ENCODE data around the gene TMEM63C. TPM values are rescaled to one million over a fixed set of nuclear protein-coding genes. Genes with fewer than 3 reads are reported as not detected.

TMEM63C gene
- polyA plus RNA-seq (2013) = 0.43 and 0.57 TPM in 2 replicates

DNA sequence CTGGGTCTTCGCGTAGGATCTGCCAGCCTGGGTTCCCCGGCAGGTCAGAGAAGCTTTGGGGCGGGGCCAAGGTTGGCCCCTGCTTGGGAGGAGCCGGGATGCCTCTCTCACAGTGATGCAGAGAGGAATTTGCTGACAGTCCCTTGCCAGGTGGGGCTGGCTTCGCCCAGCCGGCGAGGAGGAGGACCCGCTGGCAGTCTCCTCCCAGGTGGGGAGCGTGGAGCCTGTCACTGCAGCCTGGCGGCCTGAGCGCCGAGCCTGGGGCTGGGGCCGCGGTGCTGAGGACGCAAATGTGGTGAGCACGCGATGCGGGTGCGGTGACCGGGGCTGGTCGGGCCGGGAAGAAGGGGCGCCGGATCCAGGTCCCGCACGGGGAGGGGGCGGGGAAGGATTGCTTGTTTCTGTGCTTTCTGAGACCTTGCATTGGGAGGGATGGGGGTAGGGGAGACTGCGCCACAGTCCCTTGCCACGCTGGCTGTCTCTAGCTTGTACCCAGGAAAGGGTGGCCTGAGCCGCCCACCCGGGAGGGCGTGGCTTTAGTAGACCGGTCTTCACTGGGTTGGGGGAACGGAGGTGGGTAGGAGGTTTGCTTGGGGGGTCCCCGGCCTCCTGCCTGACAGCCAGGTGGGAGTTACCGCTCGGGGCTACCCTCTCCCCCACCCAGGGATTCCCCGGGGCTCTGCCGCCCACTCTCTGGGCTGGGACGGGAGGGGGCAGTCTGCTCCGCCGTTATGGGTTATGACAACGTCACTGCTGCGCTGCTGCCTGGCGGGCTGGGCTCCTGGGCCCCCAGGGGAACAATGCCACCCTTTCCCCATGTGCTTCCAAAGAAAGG, at the start of gene TMEM63C:
Gene TMEM63C (plus strand): TSS at position 196 of the 835 bp plus-strand sequence. CDS start 37,016 bp downstream, outside the sequence.
- H4K8ac ChIP-seq (ENCODE audit: low read depth, low read length) = no peak within 1 kb of the TSS
- H3K4ac ChIP-seq (ENCODE audit: low read depth, low read length) = no peak within 1 kb of the TSS
- no peak within 1 kb of the TSS for H3K23ac ChIP-seq (ENCODE audit: low read length)
- H3K4me2 ChIP-seq (ENCODE audit: low read length) = peak within 1 kb of the TSS; percentile 86
- H3K27me3 ChIP-seq (ENCODE audit: insufficient read depth, low read length) = no peaks in the 10 kb centered on the region
- no peak within 1 kb of the TSS for H2AK5ac ChIP-seq (ENCODE audit: low read length)
- no peaks in the 10 kb centered on the region for H3K79me2 ChIP-seq (ENCODE audit: control insufficient read depth, insufficient read depth, low read length, poor library complexity)
- H3K4me1 ChIP-seq (ENCODE audit: control insufficient read depth in 1 of 2, insufficient read depth in 2 of 2, low read length in 2 of 2) = peaks cover 4 to 9% of the 10 kb centered on the region in 2 experiments
- H3K9ac ChIP-seq (ENCODE audit: low read length) = peak within 1 kb of the TSS; percentile 34
- no peak within 1 kb of the TSS for H2BK120ac ChIP-seq (ENCODE audit: insufficient read depth, low read length, poor library complexity)
- H3K27ac ChIP-seq (ENCODE audit: low read depth, low read length) = no peak within 1 kb of the TSS
- no peaks in the 10 kb centered on the region for H3K36me3 ChIP-seq (ENCODE audit: control insufficient read depth in 1 of 2, insufficient read depth in 2 of 2, low read length in 2 of 2)
- no peak within 1 kb of the TSS for H3K14ac ChIP-seq (ENCODE audit: low read length)
- no peak within 1 kb of the TSS for H4K12ac ChIP-seq (ENCODE audit: low read depth, low read length)
- no peak within 1 kb of the TSS for H2BK5ac ChIP-seq (ENCODE audit: low read depth, low read length, poor library complexity)
- H3K79me1 ChIP-seq (ENCODE audit: low read length) = no peaks in the 10 kb centered on the region
- no CpG with 5 or more reads among the region's 46 CpGs for WGBS (ENCODE audit: extremely low coverage, insufficient coverage, insufficient read length)
- H3K9me3 ChIP-seq (ENCODE audit: insufficient read depth, low read depth, low read length) = no peaks in the 10 kb centered on the region
- H2BK12ac ChIP-seq (ENCODE audit: low read length) = no peak within 1 kb of the TSS
- H3K18ac ChIP-seq (ENCODE audit: low read length) = no peak within 1 kb of the TSS
- H4K91ac ChIP-seq (ENCODE audit: low read depth, low read length) = no peak within 1 kb of the TSS
- H3K4me3 ChIP-seq (ENCODE audit: low read depth, low read length) = peak within 1 kb of the TSS; percentile 73
- peak within 1 kb of the TSS; percentile 66 for H2AFZ ChIP-seq (ENCODE audit: insufficient read depth, low read length, poor library complexity)
- DNase-seq = peak in 1 of 2 donors; percentile 8

DNA sequence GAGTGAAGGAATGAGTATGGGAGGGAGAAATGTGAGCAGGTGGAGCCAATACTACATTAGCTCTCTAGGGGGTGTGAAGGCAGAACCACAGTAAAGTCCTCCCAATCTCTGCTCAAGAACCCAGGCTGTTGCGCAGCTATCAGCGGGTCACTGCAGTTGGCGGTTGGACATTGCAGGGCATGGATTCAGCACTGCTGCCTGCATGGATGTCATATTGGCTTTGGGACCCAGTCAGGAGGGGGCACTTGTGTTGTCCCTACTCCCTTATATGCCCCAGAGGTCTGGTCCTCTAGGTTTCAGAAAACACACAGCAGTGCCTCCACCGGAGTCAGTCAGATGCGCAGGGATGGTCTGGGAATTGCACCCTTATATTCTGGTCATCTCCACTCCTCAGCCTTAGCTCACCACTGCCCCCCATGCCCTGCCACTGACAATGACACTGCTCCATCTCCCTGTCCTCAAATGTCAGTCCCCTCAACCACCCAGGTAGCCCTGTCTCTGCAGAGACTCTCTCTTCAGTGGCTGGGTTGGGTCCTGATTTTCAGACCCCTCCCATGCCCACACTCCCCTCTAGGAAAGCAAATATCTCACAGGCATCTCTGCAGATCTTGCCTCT, 49.6 kb upstream of the TMEM63C start:
- H3K27me3 ChIP-seq (ENCODE audit: insufficient read depth, low read length) = no peaks in the 10 kb centered on the region
- H4K91ac ChIP-seq (ENCODE audit: low read depth, low read length) = no peak overlapping the region
- H3K36me3 ChIP-seq (ENCODE audit: control insufficient read depth in 1 of 2, insufficient read depth in 2 of 2, low read length in 2 of 2) = no peaks in the 10 kb centered on the region
- no peak overlapping the region for H4K8ac ChIP-seq (ENCODE audit: low read depth, low read length)
- H3K79me1 ChIP-seq (ENCODE audit: low read length) = no peaks in the 10 kb centered on the region
- H2AK5ac ChIP-seq (ENCODE audit: low read length) = no peak overlapping the region
- no peak overlapping the region for H3K4me2 ChIP-seq (ENCODE audit: low read length)
- no peak overlapping the region for H2BK12ac ChIP-seq (ENCODE audit: low read length)
- no peak overlapping the region for H3K27ac ChIP-seq (ENCODE audit: low read depth, low read length)
- H3K79me2 ChIP-seq (ENCODE audit: control insufficient read depth, insufficient read depth, low read length, poor library complexity) = no peaks in the 10 kb centered on the region
- no peak for DNase-seq
- no peak overlapping the region for H3K4ac ChIP-seq (ENCODE audit: low read depth, low read length)
- no CpG with 5 or more reads among the region's 5 CpGs for WGBS (ENCODE audit: extremely low coverage, insufficient coverage, insufficient read length)
- H3K9me3 ChIP-seq (ENCODE audit: insufficient read depth, low read depth, low read length) = peaks cover 2% of the 10 kb centered on the region
- no peak overlapping the region for H3K9ac ChIP-seq (ENCODE audit: low read length)
- H3K14ac ChIP-seq (ENCODE audit: low read length) = no peak overlapping the region
- H2BK5ac ChIP-seq (ENCODE audit: low read depth, low read length, poor library complexity) = no peak overlapping the region
- no peak overlapping the region for H4K12ac ChIP-seq (ENCODE audit: low read depth, low read length)
- no peaks in the 10 kb centered on the region for H3K4me1 ChIP-seq (ENCODE audit: control insufficient read depth in 1 of 2, insufficient read depth in 2 of 2, low read length in 2 of 2)
- no peak overlapping the region for H2AFZ ChIP-seq (ENCODE audit: insufficient read depth, low read length, poor library complexity)
- H2BK120ac ChIP-seq (ENCODE audit: insufficient read depth, low read length, poor library complexity) = no peak overlapping the region
- no peak overlapping the region for H3K23ac ChIP-seq (ENCODE audit: low read length)
- no peak overlapping the region for H3K18ac ChIP-seq (ENCODE audit: low read length)
- no peak overlapping the region for H3K4me3 ChIP-seq (ENCODE audit: low read depth, low read length)

DNA sequence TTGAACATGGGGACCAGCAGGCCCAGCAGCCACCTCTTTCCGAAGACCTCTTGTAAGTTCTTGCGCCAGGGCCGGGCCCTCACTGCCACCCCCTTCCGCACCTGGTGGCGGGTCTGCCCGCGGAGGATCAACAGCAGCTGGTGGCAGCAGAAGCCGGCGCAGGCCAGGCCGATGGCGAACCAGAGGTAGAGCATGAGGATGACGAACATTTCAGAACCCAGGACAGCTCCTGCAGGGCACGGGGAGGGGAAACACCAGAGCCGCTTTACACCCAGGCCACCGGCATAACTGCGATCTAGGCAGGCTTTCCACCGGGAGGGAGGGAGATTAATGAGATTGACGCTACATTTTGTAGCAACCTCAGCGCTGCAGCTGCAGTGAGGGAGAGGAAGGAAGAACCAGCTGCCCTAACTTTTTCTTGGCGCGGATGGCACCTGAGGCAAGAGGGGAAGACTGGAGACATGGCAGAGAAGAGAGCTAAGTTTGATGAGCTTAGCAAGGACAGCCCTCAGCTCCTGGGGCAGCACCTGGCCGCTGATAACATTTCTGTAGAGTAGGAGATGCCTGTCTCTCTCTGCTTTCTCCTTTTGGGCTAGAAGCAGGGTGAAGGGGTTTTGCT, 47.8 kb upstream of the TMEM63C start:
- H4K91ac ChIP-seq (ENCODE audit: low read depth, low read length) = no peak overlapping the region
- H2AFZ ChIP-seq (ENCODE audit: insufficient read depth, low read length, poor library complexity) = no peak overlapping the region
- H3K18ac ChIP-seq (ENCODE audit: low read length) = no peak overlapping the region
- DNase-seq = peak; percentile 48 to 87
- H3K27ac ChIP-seq (ENCODE audit: low read depth, low read length) = no peak overlapping the region
- H4K12ac ChIP-seq (ENCODE audit: low read depth, low read length) = no peak overlapping the region
- H2BK120ac ChIP-seq (ENCODE audit: insufficient read depth, low read length, poor library complexity) = no peak overlapping the region
- no peak overlapping the region for H3K4me3 ChIP-seq (ENCODE audit: low read depth, low read length)
- no peak overlapping the region for H3K4ac ChIP-seq (ENCODE audit: low read depth, low read length)
- no peaks in the 10 kb centered on the region for H3K27me3 ChIP-seq (ENCODE audit: insufficient read depth, low read length)
- H3K9ac ChIP-seq (ENCODE audit: low read length) = no peak overlapping the region
- H3K14ac ChIP-seq (ENCODE audit: low read length) = no peak overlapping the region
- peaks cover 2% of the 10 kb centered on the region for H3K9me3 ChIP-seq (ENCODE audit: insufficient read depth, low read depth, low read length)
- no peak overlapping the region for H3K23ac ChIP-seq (ENCODE audit: low read length)
- H2BK12ac ChIP-seq (ENCODE audit: low read length) = no peak overlapping the region
- no peaks in the 10 kb centered on the region for H3K79me1 ChIP-seq (ENCODE audit: low read length)
- no CpG with 5 or more reads among the region's 22 CpGs for WGBS (ENCODE audit: extremely low coverage, insufficient coverage, insufficient read length)
- H3K79me2 ChIP-seq (ENCODE audit: control insufficient read depth, insufficient read depth, low read length, poor library complexity) = no peaks in the 10 kb centered on the region
- H2BK5ac ChIP-seq (ENCODE audit: low read depth, low read length, poor library complexity) = no peak overlapping the region
- no peaks in the 10 kb centered on the region for H3K36me3 ChIP-seq (ENCODE audit: control insufficient read depth in 1 of 2, insufficient read depth in 2 of 2, low read length in 2 of 2)
- H4K8ac ChIP-seq (ENCODE audit: low read depth, low read length) = no peak overlapping the region
- H3K4me1 ChIP-seq (ENCODE audit: control insufficient read depth in 1 of 2, insufficient read depth in 2 of 2, low read length in 2 of 2) = no peaks in the 10 kb centered on the region
- no peak overlapping the region for H2AK5ac ChIP-seq (ENCODE audit: low read length)
- no peak overlapping the region for H3K4me2 ChIP-seq (ENCODE audit: low read length)

GRCh38 chr14:77139022-77139421, 42.6 kb upstream of the TMEM63C start:
- no peak overlapping the region for H3K27ac ChIP-seq (ENCODE audit: low read depth, low read length)
- H4K8ac ChIP-seq (ENCODE audit: low read depth, low read length) = no peak overlapping the region
- H2BK120ac ChIP-seq (ENCODE audit: insufficient read depth, low read length, poor library complexity) = no peak overlapping the region
- H3K4me2 ChIP-seq (ENCODE audit: low read length) = no peak overlapping the region
- H2BK5ac ChIP-seq (ENCODE audit: low read depth, low read length, poor library complexity) = no peak overlapping the region
- H3K9ac ChIP-seq (ENCODE audit: low read length) = no peak overlapping the region
- no peak overlapping the region for H2AFZ ChIP-seq (ENCODE audit: insufficient read depth, low read length, poor library complexity)
- H3K9me3 ChIP-seq (ENCODE audit: insufficient read depth, low read depth, low read length) = peaks cover 3% of the 10 kb centered on the region
- H3K79me1 ChIP-seq (ENCODE audit: low read length) = no peaks in the 10 kb centered on the region
- no peak overlapping the region for H3K4me3 ChIP-seq (ENCODE audit: low read depth, low read length)
- DNase-seq = no peak
- H3K14ac ChIP-seq (ENCODE audit: low read length) = no peak overlapping the region
- peaks cover 8 to 12% of the 10 kb centered on the region in 2 experiments for H3K4me1 ChIP-seq (ENCODE audit: control insufficient read depth in 1 of 2, insufficient read depth in 2 of 2, low read length in 2 of 2)
- H3K79me2 ChIP-seq (ENCODE audit: control insufficient read depth, insufficient read depth, low read length, poor library complexity) = no peaks in the 10 kb centered on the region
- H2AK5ac ChIP-seq (ENCODE audit: low read length) = no peak overlapping the region
- WGBS (ENCODE audit: extremely low coverage, insufficient coverage, insufficient read length) = no CpG with 5 or more reads among the region's 15 CpGs
- no peak overlapping the region for H4K12ac ChIP-seq (ENCODE audit: low read depth, low read length)
- H3K4ac ChIP-seq (ENCODE audit: low read depth, low read length) = no peak overlapping the region
- H3K27me3 ChIP-seq (ENCODE audit: insufficient read depth, low read length) = peaks cover 42% of the 10 kb centered on the region
- no peak overlapping the region for H3K18ac ChIP-seq (ENCODE audit: low read length)
- H4K91ac ChIP-seq (ENCODE audit: low read depth, low read length) = no peak overlapping the region
- H3K36me3 ChIP-seq (ENCODE audit: control insufficient read depth in 1 of 2, insufficient read depth in 2 of 2, low read length in 2 of 2) = no peaks in the 10 kb centered on the region
- H3K23ac ChIP-seq (ENCODE audit: low read length) = no peak overlapping the region
- H2BK12ac ChIP-seq (ENCODE audit: low read length) = no peak overlapping the region

Measured in trophoblast cell (in vitro differentiated cells and primary cell).